Chondrocyte (in vitro differentiated cells): ENCODE results near the gene ST8SIA6. TPM values are rescaled to one million over a fixed set of nuclear protein-coding genes. Genes with fewer than 3 reads are reported as not detected.

Experiments
- DNase-seq: peaks from one replicate; pipeline ENCODE4 v3.0.0; 2021; ENCODE audit warnings: mixed read lengths, low spot score
- H3K27ac Mint-ChIP-seq: one replicate; pipeline ENCODE4 v1.8.0; 2021; ENCODE audit warnings: mild to moderate bottlenecking, moderate library complexity, mixed read lengths; ENCODE audit not compliant: unreplicated experiment
- H3K27me3 Mint-ChIP-seq: 2 replicates; pipeline ENCODE4 v1.8.0; 2021; ENCODE audit warnings: low read depth, mixed read lengths
- H3K36me3 Mint-ChIP-seq: 2 replicates; pipeline ENCODE4 v1.8.0; 2021; ENCODE audit warnings: low read depth, mixed read lengths
- H3K4me1 Mint-ChIP-seq: 2 replicates; pipeline ENCODE4 v1.8.0; 2021; ENCODE audit warnings: low read depth, mild to moderate bottlenecking, mixed read lengths
- H3K4me3 Mint-ChIP-seq: one replicate; pipeline ENCODE4 v1.8.0; 2021; ENCODE audit warnings: mild to moderate bottlenecking, moderate library complexity, mixed read lengths; ENCODE audit not compliant: unreplicated experiment
- H3K9me3 Mint-ChIP-seq: 2 replicates; pipeline ENCODE4 v1.8.0; 2021; ENCODE audit warnings: low read depth, mixed read lengths
- CTCF ChIP-seq: fragments of 200-600 bp; sonication (generic); IDR thresholded peaks from 2 replicates; pipeline ENCODE4 v1.5.0; 2021; ENCODE audit warnings: antibody characterized with exemption, mild to moderate bottlenecking, moderate library complexity
- total RNA-seq: library from RNA; stranded (reverse); gene quantifications from 3 replicates; pipeline ENCODE4 v1.2.1, GENCODE V29; 2021

The ST8SIA6 gene
- total RNA-seq, 1 donor from 2014 or later = not detected

GRCh38 chr10:17344206-17344605 is 110.2 kb downstream of the ST8SIA6 start:
- Mint-ChIP-seq H3K36me3 (peaks cover 5% of the 10 kb centered on the region), H3K27me3 (peaks cover 14% of the 10 kb centered on the region), H3K27ac (no peak overlapping the region), H3K9me3 (peaks cover 17% of the 10 kb centered on the region), H3K4me1 (peaks cover 10% of the 10 kb centered on the region), H3K4me3 (no peak overlapping the region)
- TF ChIP-seq CTCF = no peak
- no peak for DNase-seq

- TF ChIP-seq CTCF = no peak
- Mint-ChIP-seq H3K4me1 (no peaks in the 10 kb centered on the region), H3K9me3 (peaks cover 17% of the 10 kb centered on the region), H3K27me3 (peaks cover 14% of the 10 kb centered on the region), H3K4me3 (no peak overlapping the region), H3K36me3 (peaks cover 5% of the 10 kb centered on the region), H3K27ac (no peak overlapping the region)
- DNase-seq = no peak
Observed at GRCh38 chr10:17343118-17343517, 111.3 kb downstream of the ST8SIA6 start.

- Mint-ChIP-seq H3K27ac (no peak overlapping the region), H3K4me1 (no peaks in the 10 kb centered on the region), H3K4me3 (no peak overlapping the region)
Observed at GRCh38 chr10:17340144-17340829, 114.1 kb downstream of the ST8SIA6 start.

GRCh38 chr10:17335065-17335464 is 119.3 kb downstream of the ST8SIA6 start:
- peaks cover 2% of the 10 kb centered on the region for H3K36me3 Mint-ChIP-seq
- peaks cover 4% of the 10 kb centered on the region for H3K9me3 Mint-ChIP-seq
- DNase-seq = no peak
- H3K27ac Mint-ChIP-seq = no peak overlapping the region
- H3K4me3 Mint-ChIP-seq = no peak overlapping the region
- H3K4me1 Mint-ChIP-seq = peaks cover 6% of the 10 kb centered on the region
- TF ChIP-seq CTCF = no peak
- peaks cover 12% of the 10 kb centered on the region for H3K27me3 Mint-ChIP-seq

More at GRCh38 chr10:17340144-17340829, 114.1 kb downstream of the ST8SIA6 start:
- H3K9me3 Mint-ChIP-seq = peaks cover 17% of the 10 kb centered on the region
- no peak for DNase-seq
- TF ChIP-seq CTCF = no peak
- H3K36me3 Mint-ChIP-seq = peaks cover 5% of the 10 kb centered on the region
- H3K27me3 Mint-ChIP-seq = peaks cover 9% of the 10 kb centered on the region

- no peak overlapping the region for H3K27ac Mint-ChIP-seq
- H3K4me1 Mint-ChIP-seq = peaks cover 6% of the 10 kb centered on the region
- H3K27me3 Mint-ChIP-seq = peaks cover 18% of the 10 kb centered on the region
- no peak overlapping the region for H3K4me3 Mint-ChIP-seq
- DNase-seq = no peak
- H3K9me3 Mint-ChIP-seq = no peaks in the 10 kb centered on the region
- no peaks in the 10 kb centered on the region for H3K36me3 Mint-ChIP-seq
- no peak for TF ChIP-seq CTCF
Observed at GRCh38 chr10:17330501-17330900, 123.9 kb downstream of the ST8SIA6 start.
